Trophoblast cell (in vitro differentiated cells and primary cell): ENCODE measurements around the gene ZPLD1.

Source experiments
- DNase-seq, 2 donors: peaks; one replicate each; pipeline ENCODE4 v3.0.0-alpha.2; 2016
- H2AFZ ChIP-seq: 2 replicates; pipeline ENCODE4 v1.6.1; 2013; ENCODE audit warnings: low read length, moderate library complexity, mild to moderate bottlenecking; ENCODE audit not compliant: insufficient read depth, poor library complexity
- H2AK5ac ChIP-seq: 2 replicates; pipeline ENCODE4 v1.6.1; 2013; ENCODE audit warnings: mild to moderate bottlenecking, low read length
- H2BK120ac ChIP-seq: 2 replicates; pipeline ENCODE4 v1.6.1; 2013; ENCODE audit warnings: low read length, mild to moderate bottlenecking, moderate library complexity; ENCODE audit not compliant: insufficient read depth, poor library complexity
- H2BK12ac ChIP-seq: 2 replicates; pipeline ENCODE4 v1.6.1; 2013; ENCODE audit warnings: mild to moderate bottlenecking, low read length, moderate library complexity
- H2BK5ac ChIP-seq: 2 replicates; pipeline ENCODE4 v1.6.1; 2013; ENCODE audit warnings: low read length, low read depth, moderate library complexity, mild to moderate bottlenecking; ENCODE audit not compliant: poor library complexity
- H3K14ac ChIP-seq: 2 replicates; pipeline ENCODE4 v1.6.1; 2013; ENCODE audit warnings: mild to moderate bottlenecking, low read length
- H3K18ac ChIP-seq: 2 replicates; pipeline ENCODE4 v1.6.1; 2013; ENCODE audit warnings: mild to moderate bottlenecking, low read length
- H3K23ac ChIP-seq: 2 replicates; pipeline ENCODE4 v1.6.1; 2013; ENCODE audit warnings: low read length
- H3K27ac ChIP-seq: 2 replicates; pipeline ENCODE4 v1.5.1; 2013; ENCODE audit warnings: low read depth, mild to moderate bottlenecking, inconsistent platforms, low read length, moderate library complexity
- H3K27me3 ChIP-seq: 2 replicates; pipeline ENCODE4 v1.6.1; 2013; ENCODE audit warnings: inconsistent platforms, mild to moderate bottlenecking, low read length, moderate library complexity; ENCODE audit not compliant: insufficient read depth
- H3K36me3 ChIP-seq, 2 experiments: 1 replicate in 1 of 2; 2 replicates in 1 of 2; pipeline ENCODE4 v1.6.1; 2013; ENCODE audit warnings: low read length in 2 of 2, mild to moderate bottlenecking in 2 of 2, moderate library complexity in 1 of 2; ENCODE audit not compliant: insufficient read depth in 2 of 2, control insufficient read depth in 1 of 2
- H3K4ac ChIP-seq: 2 replicates; pipeline ENCODE4 v1.6.1; 2013; ENCODE audit warnings: low read depth, mild to moderate bottlenecking, low read length, moderate library complexity
- H3K4me1 ChIP-seq, 2 experiments: 1 replicate in 1 of 2; 2 replicates in 1 of 2; pipeline ENCODE4 v1.6.1; 2013; ENCODE audit warnings: low read length in 2 of 2, mild to moderate bottlenecking in 2 of 2, moderate library complexity in 1 of 2; ENCODE audit not compliant: insufficient read depth in 2 of 2, control insufficient read depth in 1 of 2
- H3K4me2 ChIP-seq: 2 replicates; pipeline ENCODE4 v1.6.1; 2013; ENCODE audit warnings: inconsistent platforms, mild to moderate bottlenecking, low read length, moderate library complexity
- H3K4me3 ChIP-seq: 2 replicates; pipeline ENCODE4 v1.5.1; 2013; ENCODE audit warnings: mild to moderate bottlenecking, low read depth, low read length, inconsistent platforms
- H3K79me1 ChIP-seq: one replicate; pipeline ENCODE4 v1.6.1; 2013; ENCODE audit warnings: low read length
- H3K79me2 ChIP-seq: 2 replicates; pipeline ENCODE4 v1.6.1; 2013; ENCODE audit warnings: low read length, mild to moderate bottlenecking; ENCODE audit not compliant: control insufficient read depth, insufficient read depth, poor library complexity
- H3K9ac ChIP-seq: 2 replicates; pipeline ENCODE4 v1.6.1; 2013; ENCODE audit warnings: mild to moderate bottlenecking, low read length
- H3K9me3 ChIP-seq: 2 replicates; pipeline ENCODE4 v1.6.1; 2013; ENCODE audit warnings: low read depth, mild to moderate bottlenecking, control low read depth, inconsistent platforms, low read length; ENCODE audit not compliant: insufficient read depth
- H4K12ac ChIP-seq: 2 replicates; pipeline ENCODE4 v1.6.1; 2013; ENCODE audit warnings: low read depth, mild to moderate bottlenecking, low read length, moderate library complexity
- H4K8ac ChIP-seq: 2 replicates; pipeline ENCODE4 v1.6.1; 2013; ENCODE audit warnings: low read depth, mild to moderate bottlenecking, low read length, moderate library complexity
- H4K91ac ChIP-seq: one replicate; pipeline ENCODE4 v1.6.1; 2013; ENCODE audit warnings: low read depth, mild to moderate bottlenecking, low read length, moderate library complexity
- WGBS: extraction: QIAGEN DNeasy Blood & Tissue Kit; methylation state at CpG from one replicate; pipeline ENCODE4 v1.1.7; 2013; ENCODE audit warnings: missing lambda C conversion rate; ENCODE audit not compliant: insufficient read length, insufficient coverage; ENCODE audit errors: extremely low coverage; 5-methylcytosine and 5-hydroxymethylcytosine counted together

ZPLD1 gene

GRCh38 chr3:102394517-102394916 lies 40.3 kb upstream of the ZPLD1 start:
- Histone ChIP-seq H3K4me2 (no peak overlapping the region), H2AK5ac (no peak overlapping the region), H2BK120ac (no peak overlapping the region), H3K4me3 (no peak overlapping the region), H3K79me2 (no peaks in the 10 kb centered on the region), H3K79me1 (no peaks in the 10 kb centered on the region), H3K14ac (no peak overlapping the region), H2BK5ac (no peak overlapping the region), H4K8ac (no peak overlapping the region), H3K27ac (no peak overlapping the region), H2AFZ (no peak overlapping the region), H3K4ac (no peak overlapping the region), H4K91ac (no peak overlapping the region), H3K36me3 (no peaks in the 10 kb centered on the region), H2BK12ac (no peak overlapping the region), H3K9ac (no peak overlapping the region), H4K12ac (no peak overlapping the region), H3K9me3 (no peaks in the 10 kb centered on the region), H3K23ac (no peak overlapping the region), H3K27me3 (no peaks in the 10 kb centered on the region), H3K18ac (no peak overlapping the region), H3K4me1 (no peaks in the 10 kb centered on the region)
- DNase-seq: no peak
- no CpG with 5 or more reads among the region's 1 CpG for WGBS

- Histone ChIP-seq H2BK120ac (no peak overlapping the region), H3K79me2 (no peaks in the 10 kb centered on the region), H3K27ac (no peak overlapping the region), H3K9ac (no peak overlapping the region), H2BK5ac (no peak overlapping the region), H4K8ac (no peak overlapping the region), H3K27me3 (no peaks in the 10 kb centered on the region), H3K18ac (no peak overlapping the region), H3K14ac (no peak overlapping the region), H3K23ac (no peak overlapping the region), H3K36me3 (no peaks in the 10 kb centered on the region), H4K12ac (no peak overlapping the region), H3K4me2 (no peak overlapping the region), H2AK5ac (no peak overlapping the region), H2AFZ (no peak overlapping the region), H3K4me3 (no peak overlapping the region), H3K79me1 (no peaks in the 10 kb centered on the region), H3K9me3 (no peaks in the 10 kb centered on the region), H4K91ac (no peak overlapping the region), H3K4me1 (no peaks in the 10 kb centered on the region), H3K4ac (no peak overlapping the region), H2BK12ac (no peak overlapping the region)
- no peak for DNase-seq
- WGBS: no CpG with 5 or more reads among the region's 1 CpG
These were observed 36.6 kb upstream of the ZPLD1 start for GRCh38 chr3:102398176-102398575.

GRCh38 chr3:102398666-102399065 lies 36.1 kb upstream of the ZPLD1 start:
- no peak overlapping the region for H3K4ac ChIP-seq
- H4K8ac ChIP-seq: no peak overlapping the region
- no peak overlapping the region for H2AK5ac ChIP-seq
- no peak overlapping the region for H3K4me3 ChIP-seq
- no peaks in the 10 kb centered on the region for H3K9me3 ChIP-seq
- no peak overlapping the region for H4K12ac ChIP-seq
- H3K27me3 ChIP-seq: no peaks in the 10 kb centered on the region
- no peak overlapping the region for H3K23ac ChIP-seq
- WGBS: no CpG with 5 or more reads among the region's 5 CpGs
- no peak overlapping the region for H3K27ac ChIP-seq
- H3K18ac ChIP-seq: no peak overlapping the region
- H3K36me3 ChIP-seq: no peaks in the 10 kb centered on the region
- H3K9ac ChIP-seq: no peak overlapping the region
- H3K79me2 ChIP-seq: no peaks in the 10 kb centered on the region
- H3K14ac ChIP-seq: no peak overlapping the region
- H2BK5ac ChIP-seq: no peak overlapping the region
- H3K79me1 ChIP-seq: no peaks in the 10 kb centered on the region
- no peaks in the 10 kb centered on the region for H3K4me1 ChIP-seq
- H2BK12ac ChIP-seq: no peak overlapping the region
- no peak overlapping the region for H3K4me2 ChIP-seq
- no peak for DNase-seq
- no peak overlapping the region for H2BK120ac ChIP-seq
- H4K91ac ChIP-seq: no peak overlapping the region
- no peak overlapping the region for H2AFZ ChIP-seq

- H3K27me3 ChIP-seq: no peaks in the 10 kb centered on the region
- H3K23ac ChIP-seq: no peak overlapping the region
- H2AFZ ChIP-seq: no peak overlapping the region
- H4K12ac ChIP-seq: no peak overlapping the region
- no peak overlapping the region for H4K8ac ChIP-seq
- no peak overlapping the region for H2BK12ac ChIP-seq
- H3K27ac ChIP-seq: no peak overlapping the region
- H2BK5ac ChIP-seq: no peak overlapping the region
- H3K18ac ChIP-seq: no peak overlapping the region
- H2BK120ac ChIP-seq: no peak overlapping the region
- H3K4ac ChIP-seq: no peak overlapping the region
- no peak overlapping the region for H3K14ac ChIP-seq
- no peaks in the 10 kb centered on the region for H3K9me3 ChIP-seq
- H3K79me1 ChIP-seq: no peaks in the 10 kb centered on the region
- no peak overlapping the region for H2AK5ac ChIP-seq
- WGBS: no CpG with 5 or more reads among the region's 5 CpGs
- H3K4me1 ChIP-seq: no peaks in the 10 kb centered on the region
- no peak overlapping the region for H3K9ac ChIP-seq
- no peak overlapping the region for H3K4me2 ChIP-seq
- no peak overlapping the region for H3K4me3 ChIP-seq
- DNase-seq: no peak
- no peak overlapping the region for H4K91ac ChIP-seq
- no peaks in the 10 kb centered on the region for H3K79me2 ChIP-seq
- no peaks in the 10 kb centered on the region for H3K36me3 ChIP-seq
These were observed 34.7 kb upstream of the ZPLD1 start for GRCh38 chr3:102400142-102400541.
